OCI-LY7 (cell line): ENCODE results near the gene CD46.

ENCODE experiments used
- EZH2phosphoT487 ChIP-seq: fragments of 200-600 bp; sonication (generic); IDR thresholded peaks from 2 replicates; pipeline ENCODE4 v1.6.1; 2018; ENCODE audit warnings: low read depth, borderline replicate concordance, mild to moderate bottlenecking, mixed run types, antibody characterized with exemption, low read length, moderate library complexity, mixed read lengths
- TF ChIP-seq, protein P1 (sequence below): fragments of 200-600 bp; sonication (generic); conservative IDR thresholded peaks from 2 replicates; pipeline ENCODE4 v1.5.1; 2014; ENCODE audit warnings: mild to moderate bottlenecking, antibody characterized with exemption, low read length, moderate library complexity, mixed read lengths

DNA sequence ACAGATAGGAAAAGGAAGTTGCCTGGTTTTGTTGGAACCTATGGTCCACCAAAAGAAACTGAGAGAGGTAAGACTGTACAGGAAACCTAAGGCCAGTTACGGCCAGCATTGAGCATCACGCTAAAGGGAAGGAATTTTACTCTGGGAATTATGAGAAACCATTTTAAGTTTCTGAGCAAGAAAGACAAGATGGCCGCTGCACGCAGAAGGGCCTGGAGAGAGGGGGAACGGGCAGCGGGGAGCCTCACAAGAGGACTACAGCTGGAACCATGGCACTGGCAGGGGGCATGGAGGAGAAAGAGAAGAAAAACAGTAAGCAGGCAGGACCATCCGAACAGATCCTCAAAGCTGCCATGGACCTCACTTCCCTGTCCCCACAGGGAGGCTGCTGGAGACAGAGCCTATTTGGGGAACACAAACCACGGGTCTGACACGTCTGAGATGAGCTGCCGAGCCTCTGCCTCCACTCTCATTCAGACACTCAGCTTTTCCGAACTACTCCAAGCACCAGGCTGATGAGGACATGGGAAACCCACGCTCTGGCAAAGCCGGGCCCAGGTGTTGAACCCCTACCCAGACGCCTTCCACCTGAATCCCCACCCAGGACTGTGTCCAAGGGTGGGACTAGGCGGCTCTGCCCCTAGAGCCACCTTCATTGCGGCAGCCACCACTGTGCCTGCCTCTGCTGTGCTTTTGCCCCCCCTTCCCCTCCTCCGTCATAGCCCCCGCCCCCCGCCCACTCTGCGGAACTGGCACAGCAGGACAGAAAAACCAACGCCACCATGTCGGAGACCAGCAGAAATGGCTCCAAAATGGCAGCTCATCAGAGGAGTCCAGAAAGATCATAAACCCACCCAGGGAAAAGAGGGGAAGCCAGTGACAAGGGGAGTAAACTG, 69.0 kb downstream of the CD46 start:
- TF ChIP-seq, protein P1, sequence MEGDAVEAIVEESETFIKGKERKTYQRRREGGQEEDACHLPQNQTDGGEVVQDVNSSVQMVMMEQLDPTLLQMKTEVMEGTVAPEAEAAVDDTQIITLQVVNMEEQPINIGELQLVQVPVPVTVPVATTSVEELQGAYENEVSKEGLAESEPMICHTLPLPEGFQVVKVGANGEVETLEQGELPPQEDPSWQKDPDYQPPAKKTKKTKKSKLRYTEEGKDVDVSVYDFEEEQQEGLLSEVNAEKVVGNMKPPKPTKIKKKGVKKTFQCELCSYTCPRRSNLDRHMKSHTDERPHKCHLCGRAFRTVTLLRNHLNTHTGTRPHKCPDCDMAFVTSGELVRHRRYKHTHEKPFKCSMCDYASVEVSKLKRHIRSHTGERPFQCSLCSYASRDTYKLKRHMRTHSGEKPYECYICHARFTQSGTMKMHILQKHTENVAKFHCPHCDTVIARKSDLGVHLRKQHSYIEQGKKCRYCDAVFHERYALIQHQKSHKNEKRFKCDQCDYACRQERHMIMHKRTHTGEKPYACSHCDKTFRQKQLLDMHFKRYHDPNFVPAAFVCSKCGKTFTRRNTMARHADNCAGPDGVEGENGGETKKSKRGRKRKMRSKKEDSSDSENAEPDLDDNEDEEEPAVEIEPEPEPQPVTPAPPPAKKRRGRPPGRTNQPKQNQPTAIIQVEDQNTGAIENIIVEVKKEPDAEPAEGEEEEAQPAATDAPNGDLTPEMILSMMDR = no peak
- TF ChIP-seq EZH2phosphoT487 = no peak
